IPS-18a (cell line): ENCODE results near the gene RNF224.

ENCODE experiments used
- H3K27ac ChIP-seq: one replicate; pipeline ENCODE4 v1.5.1; 2013; ENCODE audit warnings: low read length
- H3K27me3 ChIP-seq: one replicate; pipeline ENCODE4 v1.6.1; 2013; ENCODE audit warnings: mild to moderate bottlenecking, low read length; ENCODE audit not compliant: control insufficient read depth, insufficient read depth
- H3K36me3 ChIP-seq: one replicate; pipeline ENCODE4 v1.6.1; 2013; ENCODE audit warnings: low read depth, low read length; ENCODE audit not compliant: control insufficient read depth
- H3K4me1 ChIP-seq: one replicate; pipeline ENCODE4 v1.6.1; 2013; ENCODE audit warnings: low read depth, low read length; ENCODE audit not compliant: control insufficient read depth
- H3K4me3 ChIP-seq: one replicate; pipeline ENCODE4 v1.5.1; 2013; ENCODE audit warnings: low read length
- H3K9ac ChIP-seq: one replicate; pipeline ENCODE4 v1.6.1; 2013; ENCODE audit warnings: mild to moderate bottlenecking, low read length, moderate library complexity
- H3K9me3 ChIP-seq: one replicate; pipeline ENCODE4 v1.6.1; 2013; ENCODE audit warnings: low read depth, low read length; ENCODE audit not compliant: control insufficient read depth

Gene RNF224

GRCh38 chr9:137218212-137218753, 9.0 kb upstream of the RNF224 start:
- H3K4me3 ChIP-seq: no peak overlapping the region
- H3K9ac ChIP-seq: no peak overlapping the region
- H3K36me3 ChIP-seq: peaks cover 9% of the 10 kb centered on the region
- H3K27ac ChIP-seq: no peak overlapping the region
- H3K27me3 ChIP-seq: peaks cover 8% of the 10 kb centered on the region
- H3K9me3 ChIP-seq: no peaks in the 10 kb centered on the region
- H3K4me1 ChIP-seq: no peaks in the 10 kb centered on the region

- no peaks in the 10 kb centered on the region for H3K9me3 ChIP-seq
- no peak overlapping the region for H3K9ac ChIP-seq
- no peak overlapping the region for H3K4me3 ChIP-seq
- no peak overlapping the region for H3K27ac ChIP-seq
- H3K27me3 ChIP-seq: peaks cover 8% of the 10 kb centered on the region
- peaks cover 9% of the 10 kb centered on the region for H3K36me3 ChIP-seq
- H3K4me1 ChIP-seq: no peaks in the 10 kb centered on the region
These were observed 8.5 kb upstream of the RNF224 start for GRCh38 chr9:137218754-137219271.

GRCh38 chr9:137219757-137220316, 7.5 kb upstream of the RNF224 start:
- Histone ChIP-seq H3K36me3 (peaks cover 3% of the 10 kb centered on the region), H3K4me1 (no peaks in the 10 kb centered on the region), H3K9ac (no peak overlapping the region), H3K4me3 (no peak overlapping the region), H3K27me3 (peaks cover 8% of the 10 kb centered on the region), H3K27ac (no peak overlapping the region), H3K9me3 (no peaks in the 10 kb centered on the region)

GRCh38 chr9:137220317-137221094, 6.8 kb upstream of the RNF224 start:
- Histone ChIP-seq H3K4me1 (no peaks in the 10 kb centered on the region), H3K9me3 (no peaks in the 10 kb centered on the region), H3K27me3 (peaks cover 8% of the 10 kb centered on the region), H3K27ac (no peak overlapping the region), H3K4me3 (no peak overlapping the region), H3K9ac (no peak overlapping the region), H3K36me3 (no peaks in the 10 kb centered on the region)

- H3K9ac ChIP-seq: no peak overlapping the region
- no peak overlapping the region for H3K27ac ChIP-seq
- peaks cover 8% of the 10 kb centered on the region for H3K27me3 ChIP-seq
- no peaks in the 10 kb centered on the region for H3K4me1 ChIP-seq
- H3K9me3 ChIP-seq: no peaks in the 10 kb centered on the region
- no peaks in the 10 kb centered on the region for H3K36me3 ChIP-seq
- H3K4me3 ChIP-seq: no peak overlapping the region
These were observed 6.2 kb upstream of the RNF224 start for GRCh38 chr9:137221095-137221505.

- Histone ChIP-seq H3K4me1 (no peaks in the 10 kb centered on the region), H3K9me3 (no peaks in the 10 kb centered on the region), H3K27me3 (peaks cover 8% of the 10 kb centered on the region), H3K9ac (no peak overlapping the region), H3K27ac (no peak overlapping the region), H3K36me3 (no peaks in the 10 kb centered on the region), H3K4me3 (peak overlapping the region; percentile 42)
These were observed 5.7 kb upstream of the RNF224 start for GRCh38 chr9:137221506-137222111.

GRCh38 chr9:137222190-137223077, 4.9 kb upstream of the RNF224 start, which contains the start of gene RNF208:
Gene RNF208 (minus strand): TSS chr9:137222240. CDS start chr9:137221212, 1,028 bp downstream.
- Histone ChIP-seq H3K9ac (no peak within 1 kb of the TSS), H3K9me3 (no peaks in the 10 kb centered on the region), H3K36me3 (no peaks in the 10 kb centered on the region), H3K27me3 (peaks cover 8% of the 10 kb centered on the region), H3K4me3 (peak within 1 kb of the TSS; percentile 75), H3K27ac (no peak within 1 kb of the TSS), H3K4me1 (no peaks in the 10 kb centered on the region)

GRCh38 chr9:137223078-137223970, 4.0 kb upstream of the RNF224 start:
- Histone ChIP-seq H3K36me3 (no peaks in the 10 kb centered on the region), H3K27ac (no peak overlapping the region)

GRCh38 chr9:137224830-137225694, 2.2 kb upstream of the RNF224 start, which contains the start of gene CYSRT1:
Gene CYSRT1 (plus strand): TSS chr9:137225174. CDS start chr9:137225622, 448 bp downstream.
- no peaks in the 10 kb centered on the region for H3K4me1 ChIP-seq
- no peaks in the 10 kb centered on the region for H3K36me3 ChIP-seq
- no peaks in the 10 kb centered on the region for H3K9me3 ChIP-seq
- H3K27me3 ChIP-seq: peaks cover 8% of the 10 kb centered on the region
- peak within 1 kb of the TSS; percentile 61 for H3K9ac ChIP-seq
- peak within 1 kb of the TSS; percentile 75 for H3K4me3 ChIP-seq
- H3K27ac ChIP-seq: no peak within 1 kb of the TSS

More at GRCh38 chr9:137223078-137223970, 4.0 kb upstream of the RNF224 start:
- no peaks in the 10 kb centered on the region for H3K4me1 ChIP-seq
- peaks cover 8% of the 10 kb centered on the region for H3K27me3 ChIP-seq
- H3K4me3 ChIP-seq: peak overlapping the region; percentile 75
- H3K9me3 ChIP-seq: no peaks in the 10 kb centered on the region
- peak overlapping the region; percentile 61 for H3K9ac ChIP-seq
